ENCODE results near the gene ZFP90.
"Not testable (repeated sequence)": the region's sequence is repeated elsewhere in the genome, so short reads cannot be mapped to it uniquely, and the experiment has no call there.

ZFP90 gene

GRCh38 chr16:68538880-68539701, at the start of gene ZFP90:
TSS of gene ZFP90 (plus strand) at chr16:68539291. CDS start at chr16:68539793, 502 bp downstream.
- no peak for FAIRE-seq

DNA sequence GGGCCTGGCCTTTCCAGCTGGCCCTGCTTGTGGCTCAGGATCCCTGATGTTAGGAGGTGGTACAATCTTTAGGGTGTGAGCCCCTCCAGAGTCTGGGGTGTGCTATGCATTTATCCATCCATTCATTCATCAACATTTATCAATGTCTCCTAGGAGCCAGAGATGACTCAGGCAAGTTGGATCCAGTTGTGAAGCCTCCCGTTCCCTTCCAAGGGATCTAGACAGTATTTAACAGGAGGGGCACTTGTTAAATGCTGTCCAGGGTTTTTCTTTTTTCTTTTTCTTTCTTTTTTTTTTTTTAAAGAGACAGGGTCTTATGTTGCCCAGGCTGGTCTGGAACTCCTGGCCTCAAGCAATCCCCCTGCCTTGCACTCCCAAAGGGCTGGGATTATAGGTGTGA, 48.7 kb upstream of the ZFP90 start:
- no peak for FAIRE-seq

DNA sequence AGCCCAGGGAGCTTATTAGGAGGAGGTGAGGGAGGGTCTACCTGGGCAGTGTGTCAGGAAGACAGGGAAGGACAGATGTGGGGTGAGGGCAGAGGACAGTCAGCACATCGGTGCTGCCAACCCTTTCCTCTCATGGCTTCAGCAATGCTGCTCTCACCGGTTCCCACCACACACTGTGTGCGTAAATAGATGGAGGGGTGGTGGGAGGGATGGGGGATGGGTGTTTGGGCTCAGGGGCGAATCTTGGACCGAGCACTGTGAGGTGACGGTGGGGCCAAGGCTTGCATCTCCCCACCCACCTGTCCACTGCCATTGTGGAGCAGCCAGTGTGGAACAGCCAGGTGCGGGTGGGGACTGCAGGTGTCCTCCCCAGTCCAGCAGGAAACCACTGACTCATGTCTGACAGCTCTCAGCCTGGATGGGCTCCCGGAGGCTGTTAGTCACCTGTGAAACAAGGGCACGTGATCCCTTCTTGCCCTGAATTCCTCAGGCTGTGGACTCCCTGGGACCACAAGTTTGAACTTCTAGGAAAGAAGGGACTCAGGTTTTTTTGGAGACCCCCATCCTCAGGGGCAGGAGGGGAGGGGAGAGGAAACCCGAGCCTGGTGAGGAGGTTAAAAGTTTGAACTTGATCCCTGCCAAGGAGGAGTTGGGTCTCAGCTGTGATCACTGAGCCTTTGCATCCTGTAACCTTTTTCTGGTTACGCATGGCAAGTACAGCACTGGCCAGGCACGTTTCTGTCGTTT, 48.1 kb upstream of the ZFP90 start:
- FAIRE-seq: no peak

GRCh38 chr16:68491576-68491950, 47.5 kb upstream of the ZFP90 start:
- no peak for FAIRE-seq

- no peak for FAIRE-seq
Observed at GRCh38 chr16:68492151-68492542, 46.9 kb upstream of the ZFP90 start.

- FAIRE-seq: no peak
Observed at GRCh38 chr16:68492543-68493411, 46.3 kb upstream of the ZFP90 start.

GRCh38 chr16:68493412-68494070, 45.5 kb upstream of the ZFP90 start:
- no peak for FAIRE-seq

- FAIRE-seq: not testable (repeated sequence)
Observed at GRCh38 chr16:68494261-68494660, 44.8 kb upstream of the ZFP90 start.

DNA sequence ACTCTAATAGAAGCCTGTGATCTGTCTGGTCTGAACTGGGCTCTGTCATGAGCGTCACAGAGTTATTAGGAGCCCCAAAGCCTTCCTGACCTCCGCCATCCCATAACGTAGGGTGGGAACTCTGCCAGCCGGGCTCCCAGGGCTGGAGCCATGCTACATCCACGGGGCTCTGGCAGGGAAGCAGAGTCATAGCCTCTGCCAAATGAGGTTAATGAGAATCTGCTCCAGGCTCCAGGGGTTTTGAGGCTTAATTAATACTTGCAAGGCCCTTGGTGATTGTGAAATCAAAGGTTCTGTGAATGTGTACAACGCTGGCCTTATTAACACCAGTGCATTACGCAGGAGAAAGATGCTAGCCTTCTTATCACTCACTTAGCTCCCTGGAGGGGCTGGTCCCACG, 42.4 kb upstream of the ZFP90 start:
- no peak for FAIRE-seq

GRCh38 chr16:68499006-68499405, 40.1 kb upstream of the ZFP90 start:
- FAIRE-seq: no peak

DNA sequence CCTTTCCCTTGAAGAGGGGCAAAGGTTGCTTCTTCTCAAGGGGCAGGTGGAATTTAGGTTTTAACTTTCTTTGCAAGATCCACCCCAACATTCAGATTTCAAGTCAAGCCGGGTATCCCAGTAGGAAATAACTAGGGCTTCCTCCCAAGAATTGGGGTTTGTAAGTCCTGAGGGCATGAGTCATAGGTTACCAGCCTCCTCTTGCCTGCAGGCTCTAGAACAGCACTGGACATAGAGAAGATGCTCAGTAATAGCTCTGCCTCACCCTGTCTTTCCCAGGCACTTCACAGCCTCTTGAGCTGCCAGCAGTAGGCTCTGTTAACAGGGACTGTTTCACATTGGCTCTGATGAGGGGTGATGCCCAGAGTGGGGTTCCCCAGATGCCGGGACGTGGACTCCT, 35.8 kb upstream of the ZFP90 start:
- no peak for FAIRE-seq

GRCh38 chr16:68504066-68504465, 35.0 kb upstream of the ZFP90 start:
- FAIRE-seq: no peak

- no peak for FAIRE-seq
Observed at GRCh38 chr16:68506331-68507053, 32.6 kb upstream of the ZFP90 start.

GRCh38 chr16:68508013-68508412, 31.1 kb upstream of the ZFP90 start:
- FAIRE-seq: no peak

DNA sequence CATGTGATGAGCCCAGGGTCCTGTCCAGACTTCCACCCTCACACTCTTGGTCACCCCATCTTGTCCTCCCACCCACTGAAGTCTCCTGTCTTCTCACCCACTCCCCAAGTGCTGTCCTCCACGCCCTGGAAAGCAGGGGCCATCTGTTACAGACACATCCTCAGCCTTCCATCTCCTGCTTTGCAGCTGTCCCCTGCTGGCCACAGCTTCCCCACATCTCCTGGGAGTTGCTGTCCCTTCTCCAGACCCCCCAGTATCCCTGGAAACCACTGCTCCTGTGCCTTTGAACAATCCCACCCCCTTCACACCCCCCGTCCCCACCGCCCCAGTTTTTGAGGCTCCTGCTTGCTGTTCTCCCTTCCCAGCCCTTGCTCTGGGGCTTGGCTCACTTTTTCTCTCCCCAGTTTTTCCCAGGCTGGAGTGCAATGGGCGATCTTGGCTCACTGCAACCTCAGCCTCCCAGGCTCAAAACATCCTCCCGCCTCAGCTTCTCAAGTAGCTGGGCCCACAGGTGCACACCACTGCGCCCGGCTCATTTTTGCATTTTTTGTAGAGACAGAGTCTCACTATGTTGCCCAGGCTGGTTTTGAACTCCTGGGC, 30.4 kb upstream of the ZFP90 start:
- no peak for FAIRE-seq

GRCh38 chr16:68509381-68509780, 29.7 kb upstream of the ZFP90 start:
- no peak for FAIRE-seq

GRCh38 chr16:68510775-68511174, 28.3 kb upstream of the ZFP90 start:
- FAIRE-seq: no peak

GRCh38 chr16:68512183-68512582, 26.9 kb upstream of the ZFP90 start:
- no peak for FAIRE-seq

- FAIRE-seq: no peak
Observed at GRCh38 chr16:68512742-68513141, 26.3 kb upstream of the ZFP90 start.

DNA sequence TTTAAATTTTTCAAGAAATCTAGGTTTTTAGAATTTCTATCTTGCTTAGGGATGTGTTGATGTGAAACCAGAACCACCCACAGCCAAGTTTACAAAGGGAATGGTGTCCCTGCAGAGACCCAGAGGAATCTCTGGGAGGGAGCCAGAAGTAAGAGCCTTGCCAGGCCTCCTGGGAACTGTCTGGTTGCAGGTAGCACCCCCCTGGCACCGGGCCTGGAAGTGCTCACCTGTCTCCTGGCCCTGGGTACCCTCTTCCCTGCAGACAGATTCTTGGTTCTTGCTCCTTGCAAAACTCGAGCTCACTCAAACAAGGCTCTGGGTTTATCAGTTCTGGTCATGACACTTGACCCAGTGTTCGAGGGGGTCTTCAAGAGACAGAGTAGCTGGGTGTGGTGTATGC, 24.6 kb upstream of the ZFP90 start:
- FAIRE-seq: no peak

DNA sequence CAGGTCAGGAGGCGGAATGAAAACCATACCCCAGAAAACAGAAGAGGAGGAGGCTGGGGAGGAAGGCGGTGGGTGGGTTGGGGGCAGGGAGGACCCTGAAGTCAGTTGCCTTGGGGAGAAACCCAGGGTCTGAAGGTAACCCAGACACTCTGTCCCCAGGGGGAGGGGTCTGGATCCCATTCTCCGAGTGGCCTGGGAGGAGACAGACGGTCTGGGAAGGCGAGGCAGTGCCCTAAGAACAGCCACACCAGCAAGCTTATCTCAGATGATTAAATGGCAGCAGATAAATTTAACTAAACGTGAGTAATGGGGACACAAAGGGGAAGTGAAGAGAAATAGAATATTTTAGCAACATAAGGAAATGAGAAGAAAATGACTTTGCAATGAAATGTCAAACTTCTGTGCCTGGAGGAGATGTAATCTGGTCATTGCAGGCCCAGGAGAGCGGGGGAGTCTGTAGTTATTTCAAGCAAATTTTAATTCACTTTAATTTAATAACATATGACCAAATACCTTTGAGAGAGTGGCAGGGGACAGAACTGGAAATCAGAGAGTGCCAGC, 21.4 kb upstream of the ZFP90 start:
- FAIRE-seq: no peak
